GM23338 (cell line): ENCODE data around the gene C6orf89. TPM values are rescaled to one million over a fixed set of nuclear protein-coding genes. Genes with fewer than 3 reads are reported as not detected.

ENCODE experiments used
- ATAC-seq: fragments of 200-7000 bp; cut with Tn5 transposase; 3 replicates; pipeline ENCODE4 v1.9.1; 2020
- DNase-seq: peaks from one replicate; pipeline ENCODE4 v3.0.0-alpha.2; 2015; ENCODE audit warnings: low spot score
- H2AFZ ChIP-seq: fragments of 200-600 bp; sonication (generic); 2 replicates; pipeline ENCODE4 v1.8.0; 2016; ENCODE audit warnings: antibody characterized with exemption, mild to moderate bottlenecking, moderate library complexity
- H3F3A ChIP-seq: fragments of 200-600 bp; sonication (generic); replicated peaks from 2 replicates; pipeline ENCODE4 v1.8.0; 2017; ENCODE audit warnings: antibody characterized with exemption, mixed run types, low read depth
- H3K27ac ChIP-seq: fragments of 200-600 bp; sonication (generic); 2 replicates; pipeline ENCODE4 v1.6.1; 2016; ENCODE audit warnings: low read depth
- H3K27me3 ChIP-seq: fragments of 200-600 bp; sonication (generic); 2 replicates; pipeline ENCODE4 v1.8.0; 2016; ENCODE audit warnings: mild to moderate bottlenecking, mixed run types, moderate library complexity; ENCODE audit not compliant: insufficient read depth
- H3K36me3 ChIP-seq: fragments of 200-600 bp; sonication (generic); 2 replicates; pipeline ENCODE4 v1.8.0; 2016; ENCODE audit warnings: mild to moderate bottlenecking; ENCODE audit not compliant: insufficient read depth
- H3K4me1 ChIP-seq: fragments of 200-600 bp; sonication (generic); 2 replicates; pipeline ENCODE4 v1.8.0; 2016; ENCODE audit warnings: mild to moderate bottlenecking, moderate library complexity; ENCODE audit not compliant: insufficient read depth
- H3K4me2 ChIP-seq: fragments of 200-600 bp; sonication (generic); 2 replicates; pipeline ENCODE4 v1.7.1; 2017; ENCODE audit warnings: mixed run types
- H3K4me3 ChIP-seq: fragments of 200-600 bp; sonication (generic); 2 replicates; pipeline ENCODE4 v1.6.1; 2016; ENCODE audit warnings: mixed run types
- H3K79me2 ChIP-seq: fragments of 200-600 bp; sonication (generic); replicated peaks from 2 replicates; pipeline ENCODE4 v1.8.0; 2017; ENCODE audit warnings: mild to moderate bottlenecking; ENCODE audit not compliant: insufficient read depth
- H3K9me2 ChIP-seq: fragments of 200-600 bp; sonication (generic); 2 replicates; pipeline ENCODE4 v1.8.0; 2017; ENCODE audit not compliant: insufficient read depth
- H4K20me1 ChIP-seq: fragments of 200-600 bp; sonication (generic); replicated peaks from 2 replicates; pipeline ENCODE4 v1.8.0; 2017; ENCODE audit warnings: mild to moderate bottlenecking; ENCODE audit not compliant: insufficient read depth
- H3K27ac Mint-ChIP-seq: 2 replicates; pipeline ENCODE4 v1.8.0; 2020; ENCODE audit warnings: inconsistent platforms, mild to moderate bottlenecking, moderate library complexity, mixed read lengths
- H3K27me3 Mint-ChIP-seq: 3 replicates; pipeline ENCODE4 v1.8.0; 2022; ENCODE audit warnings: low read depth, mild to moderate bottlenecking, moderate library complexity, mixed read lengths, inconsistent platforms; ENCODE audit not compliant: insufficient read depth, poor library complexity
- H3K36me3 Mint-ChIP-seq: 3 replicates; pipeline ENCODE4 v1.8.0; 2021; ENCODE audit warnings: low read depth, mild to moderate bottlenecking, inconsistent platforms, moderate library complexity, mixed read lengths
- H3K4me1 Mint-ChIP-seq: 3 replicates; pipeline ENCODE4 v1.8.0; 2020; ENCODE audit warnings: mild to moderate bottlenecking, inconsistent platforms, mixed read lengths
- H3K4me3 Mint-ChIP-seq: 3 replicates; pipeline ENCODE4 v1.8.0; 2021; ENCODE audit warnings: moderate library complexity, mild to moderate bottlenecking, inconsistent platforms, mixed read lengths
- H3K9me3 Mint-ChIP-seq: 3 replicates; pipeline ENCODE4 v1.8.0; 2020; ENCODE audit warnings: moderate library complexity, mild to moderate bottlenecking, inconsistent platforms, mixed read lengths
- EZH2 ChIP-seq: fragments of 200-600 bp; sonication (generic); IDR thresholded peaks from one replicate; pipeline ENCODE4 v1.8.0; 2017; ENCODE audit warnings: antibody characterized with exemption, mild to moderate bottlenecking, low read depth; ENCODE audit not compliant: unreplicated experiment
- EZH2phosphoT487 ChIP-seq: fragments of 200-600 bp; sonication (generic); IDR thresholded peaks from one replicate; pipeline ENCODE4 v1.8.1; 2018; ENCODE audit warnings: antibody characterized with exemption; ENCODE audit not compliant: unreplicated experiment
- POLR2AphosphoS5 ChIP-seq: IDR thresholded peaks from 2 replicates; pipeline ENCODE4 v1.6.1; 2016; ENCODE audit warnings: antibody characterized with exemption, low read depth
- STAT1 ChIP-seq: IDR thresholded peaks from one replicate; pipeline ENCODE4 v1.6.1; 2016; ENCODE audit warnings: antibody characterized with exemption; ENCODE audit not compliant: unreplicated experiment
- polyA plus RNA-seq: library from polyadenylated mRNA; unstranded; fragments of >200 nt; fragmentation: Nextera tagmentation; extraction: Ambion mirVana; gene quantifications from 2 replicates; pipeline ENCODE4 v1.2.1, GENCODE V29; 2016
- total RNA-seq: library from RNA; depleted of rRNA; stranded (reverse); fragments of >200 nt; shearing (Covaris generic); gene quantifications from 2 replicates; pipeline ENCODE4 v1.2.3, GENCODE V29; 2014
- TF ChIP-seq, protein P1 (sequence below): IDR thresholded peaks from 2 replicates; pipeline ENCODE4 v1.6.1; 2016; ENCODE audit warnings: antibody characterized with exemption
- TF ChIP-seq, protein P2 (sequence below): fragments of 250-450 bp; sonication (Bioruptor Pico); IDR thresholded peaks from 2 replicates; pipeline ENCODE4 v1.5.0; 2020; ENCODE audit warnings: mild to moderate bottlenecking, moderate library complexity
- TF ChIP-seq, protein P3 (sequence below), 2 experiments: fragments of 200-600 bp in 1 of 2; sonication (generic) in 1 of 2; conservative IDR thresholded peaks; 2 replicates each; pipeline versions ENCODE4 v1.5.1 to v1.6.1; 2016 to 2017; ENCODE audit warnings: antibody characterized with exemption in 2 of 2, low read depth in 2 of 2, mild to moderate bottlenecking in 2 of 2, moderate library complexity in 1 of 2

C6orf89 gene
- total and polyA plus RNA-seq, 2 experiments from 2014 or later: 3.7 to 7.9 TPM

DNA sequence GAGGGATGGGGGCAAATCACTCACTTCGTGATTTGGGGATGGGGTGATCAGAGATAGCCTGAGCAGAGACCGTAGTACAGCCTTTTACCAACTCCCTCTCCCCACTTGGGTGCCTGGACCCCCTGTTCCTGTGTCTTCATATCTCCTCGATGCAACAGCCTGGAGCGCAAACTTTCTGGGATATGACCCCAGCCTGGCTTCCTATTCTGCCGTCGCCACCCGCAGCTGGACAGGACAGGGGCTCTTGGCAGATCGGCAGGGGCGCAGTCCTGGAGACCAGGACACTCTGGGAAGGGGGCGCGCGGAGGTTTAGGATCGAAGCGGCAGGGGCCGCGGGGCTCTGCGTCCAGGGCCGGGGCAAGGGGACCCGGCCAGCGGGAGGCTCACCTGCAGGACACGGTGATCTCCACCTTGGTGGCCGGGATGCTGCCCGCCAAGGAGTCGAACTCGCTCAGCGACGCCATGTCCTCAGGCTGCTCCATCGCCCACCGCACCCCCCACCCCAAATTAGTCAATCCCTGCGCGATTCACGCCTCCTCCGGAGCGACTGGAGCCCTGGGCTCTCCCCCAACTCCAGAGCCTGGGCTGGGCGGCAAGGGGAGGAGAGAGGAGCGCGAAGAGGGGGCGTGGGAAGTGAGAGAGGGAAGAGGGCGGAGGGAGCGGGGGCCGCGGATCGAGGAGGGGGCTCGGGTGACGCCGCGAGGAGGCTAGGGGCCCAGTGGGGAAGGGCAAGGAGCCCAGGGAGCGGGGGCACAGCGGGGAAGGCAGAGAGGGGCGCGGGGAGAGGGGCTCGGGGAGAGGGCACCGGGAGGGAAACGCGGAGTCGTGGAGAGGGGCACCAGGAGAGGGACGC, 46.6 kb upstream of the C6orf89 start, which contains the start of gene CPNE5:
TSS of gene CPNE5 (minus strand) at position 549 of the 853 bp plus-strand sequence. CDS start at position 482, 67 bp downstream.
- Histone ChIP-seq H3K9me2 (no peaks in the 10 kb centered on the region), H3K27ac (no peak within 1 kb of the TSS), H3K4me2 (peak within 1 kb of the TSS; percentile 92), H4K20me1 (no peaks in the 10 kb centered on the region), H3K36me3 (no peaks in the 10 kb centered on the region; the same call in 1 of the 2 replicates), H3K79me2 (no peaks in the 10 kb centered on the region), H2AFZ (peak within 1 kb of the TSS; percentile 97), H3K4me1 (peaks cover 9% of the 10 kb centered on the region), H3K27me3 (peaks cover 70% of the 10 kb centered on the region), H3K4me3 (peak within 1 kb of the TSS; percentile 81), H3F3A (no peaks in the 10 kb centered on the region)
- peaks cover 63% of the 10 kb centered on the region for H3K27me3 Mint-ChIP-seq
- peak within 1 kb of the TSS; percentile 85 for H3K4me3 Mint-ChIP-seq
- peak; percentile 8 for TF ChIP-seq EZH2
- TF ChIP-seq, protein P1, sequence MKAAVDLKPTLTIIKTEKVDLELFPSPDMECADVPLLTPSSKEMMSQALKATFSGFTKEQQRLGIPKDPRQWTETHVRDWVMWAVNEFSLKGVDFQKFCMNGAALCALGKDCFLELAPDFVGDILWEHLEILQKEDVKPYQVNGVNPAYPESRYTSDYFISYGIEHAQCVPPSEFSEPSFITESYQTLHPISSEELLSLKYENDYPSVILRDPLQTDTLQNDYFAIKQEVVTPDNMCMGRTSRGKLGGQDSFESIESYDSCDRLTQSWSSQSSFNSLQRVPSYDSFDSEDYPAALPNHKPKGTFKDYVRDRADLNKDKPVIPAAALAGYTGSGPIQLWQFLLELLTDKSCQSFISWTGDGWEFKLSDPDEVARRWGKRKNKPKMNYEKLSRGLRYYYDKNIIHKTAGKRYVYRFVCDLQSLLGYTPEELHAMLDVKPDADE: no peak
- H3K9me3 Mint-ChIP-seq: no peaks in the 10 kb centered on the region
- H3K36me3 Mint-ChIP-seq: no peaks in the 10 kb centered on the region
- peak; percentile 68 for DNase-seq
- peaks cover 21% of the 10 kb centered on the region for H3K4me1 Mint-ChIP-seq
- ATAC-seq: peak; percentile 24
- no peak within 1 kb of the TSS for H3K27ac Mint-ChIP-seq

DNA sequence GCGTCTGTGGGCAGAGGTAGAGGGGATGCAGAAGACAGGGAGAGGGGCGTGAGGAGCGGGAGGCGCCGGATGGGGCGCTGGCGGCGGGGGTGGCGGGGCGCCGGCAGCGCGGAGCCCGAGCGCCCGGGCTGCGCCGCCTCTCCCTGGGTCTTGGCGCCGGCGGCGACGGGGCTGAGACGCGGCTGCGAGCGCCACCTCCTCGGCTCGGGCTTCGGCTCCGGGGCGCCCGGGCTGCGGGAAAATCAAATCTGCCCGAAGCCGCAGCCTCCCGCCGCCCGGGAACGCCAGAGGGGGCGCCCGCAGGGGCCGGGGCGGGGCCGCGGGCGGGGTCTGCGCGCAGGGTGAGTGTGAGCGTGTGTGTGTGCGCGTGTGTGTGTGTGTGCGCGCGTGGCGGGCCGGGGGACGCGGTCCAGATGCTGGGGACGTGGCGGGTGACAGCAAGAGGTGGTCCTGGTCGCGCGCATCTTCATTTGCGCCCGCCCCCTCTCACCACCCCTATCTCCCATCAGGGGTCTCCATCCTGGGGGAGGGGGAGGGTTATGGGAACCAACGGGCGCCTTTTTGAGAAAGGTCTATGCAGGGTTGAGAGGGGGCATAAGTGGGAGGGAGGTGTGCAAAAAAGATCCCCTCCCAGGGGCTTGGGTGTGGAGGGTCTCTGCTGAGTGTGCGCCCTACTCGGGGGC, 45.9 kb upstream of the C6orf89 start:
- ATAC-seq (peak; percentile 37), DNase-seq (peak; percentile 65)
- Histone ChIP-seq H3F3A (no peaks in the 10 kb centered on the region), H4K20me1 (no peaks in the 10 kb centered on the region), H2AFZ (peak overlapping the region; percentile 93), H3K4me3 (peak overlapping the region; percentile 81), H3K27ac (no peak overlapping the region), H3K79me2 (no peaks in the 10 kb centered on the region), H3K4me2 (peak overlapping the region; percentile 92), H3K4me1 (peaks cover 7% of the 10 kb centered on the region), H3K27me3 (peaks cover 70% of the 10 kb centered on the region), H3K9me2 (no peaks in the 10 kb centered on the region), H3K36me3 (no peaks in the 10 kb centered on the region; the same call in 1 of the 2 replicates)
- H3K27me3 Mint-ChIP-seq: peaks cover 61% of the 10 kb centered on the region
- H3K36me3 Mint-ChIP-seq: no peaks in the 10 kb centered on the region
- H3K4me1 Mint-ChIP-seq: peaks cover 21% of the 10 kb centered on the region
- H3K9me3 Mint-ChIP-seq: no peaks in the 10 kb centered on the region
- H3K4me3 Mint-ChIP-seq: peak overlapping the region; percentile 85
- no peak overlapping the region for H3K27ac Mint-ChIP-seq
- TF ChIP-seq, protein P2, sequence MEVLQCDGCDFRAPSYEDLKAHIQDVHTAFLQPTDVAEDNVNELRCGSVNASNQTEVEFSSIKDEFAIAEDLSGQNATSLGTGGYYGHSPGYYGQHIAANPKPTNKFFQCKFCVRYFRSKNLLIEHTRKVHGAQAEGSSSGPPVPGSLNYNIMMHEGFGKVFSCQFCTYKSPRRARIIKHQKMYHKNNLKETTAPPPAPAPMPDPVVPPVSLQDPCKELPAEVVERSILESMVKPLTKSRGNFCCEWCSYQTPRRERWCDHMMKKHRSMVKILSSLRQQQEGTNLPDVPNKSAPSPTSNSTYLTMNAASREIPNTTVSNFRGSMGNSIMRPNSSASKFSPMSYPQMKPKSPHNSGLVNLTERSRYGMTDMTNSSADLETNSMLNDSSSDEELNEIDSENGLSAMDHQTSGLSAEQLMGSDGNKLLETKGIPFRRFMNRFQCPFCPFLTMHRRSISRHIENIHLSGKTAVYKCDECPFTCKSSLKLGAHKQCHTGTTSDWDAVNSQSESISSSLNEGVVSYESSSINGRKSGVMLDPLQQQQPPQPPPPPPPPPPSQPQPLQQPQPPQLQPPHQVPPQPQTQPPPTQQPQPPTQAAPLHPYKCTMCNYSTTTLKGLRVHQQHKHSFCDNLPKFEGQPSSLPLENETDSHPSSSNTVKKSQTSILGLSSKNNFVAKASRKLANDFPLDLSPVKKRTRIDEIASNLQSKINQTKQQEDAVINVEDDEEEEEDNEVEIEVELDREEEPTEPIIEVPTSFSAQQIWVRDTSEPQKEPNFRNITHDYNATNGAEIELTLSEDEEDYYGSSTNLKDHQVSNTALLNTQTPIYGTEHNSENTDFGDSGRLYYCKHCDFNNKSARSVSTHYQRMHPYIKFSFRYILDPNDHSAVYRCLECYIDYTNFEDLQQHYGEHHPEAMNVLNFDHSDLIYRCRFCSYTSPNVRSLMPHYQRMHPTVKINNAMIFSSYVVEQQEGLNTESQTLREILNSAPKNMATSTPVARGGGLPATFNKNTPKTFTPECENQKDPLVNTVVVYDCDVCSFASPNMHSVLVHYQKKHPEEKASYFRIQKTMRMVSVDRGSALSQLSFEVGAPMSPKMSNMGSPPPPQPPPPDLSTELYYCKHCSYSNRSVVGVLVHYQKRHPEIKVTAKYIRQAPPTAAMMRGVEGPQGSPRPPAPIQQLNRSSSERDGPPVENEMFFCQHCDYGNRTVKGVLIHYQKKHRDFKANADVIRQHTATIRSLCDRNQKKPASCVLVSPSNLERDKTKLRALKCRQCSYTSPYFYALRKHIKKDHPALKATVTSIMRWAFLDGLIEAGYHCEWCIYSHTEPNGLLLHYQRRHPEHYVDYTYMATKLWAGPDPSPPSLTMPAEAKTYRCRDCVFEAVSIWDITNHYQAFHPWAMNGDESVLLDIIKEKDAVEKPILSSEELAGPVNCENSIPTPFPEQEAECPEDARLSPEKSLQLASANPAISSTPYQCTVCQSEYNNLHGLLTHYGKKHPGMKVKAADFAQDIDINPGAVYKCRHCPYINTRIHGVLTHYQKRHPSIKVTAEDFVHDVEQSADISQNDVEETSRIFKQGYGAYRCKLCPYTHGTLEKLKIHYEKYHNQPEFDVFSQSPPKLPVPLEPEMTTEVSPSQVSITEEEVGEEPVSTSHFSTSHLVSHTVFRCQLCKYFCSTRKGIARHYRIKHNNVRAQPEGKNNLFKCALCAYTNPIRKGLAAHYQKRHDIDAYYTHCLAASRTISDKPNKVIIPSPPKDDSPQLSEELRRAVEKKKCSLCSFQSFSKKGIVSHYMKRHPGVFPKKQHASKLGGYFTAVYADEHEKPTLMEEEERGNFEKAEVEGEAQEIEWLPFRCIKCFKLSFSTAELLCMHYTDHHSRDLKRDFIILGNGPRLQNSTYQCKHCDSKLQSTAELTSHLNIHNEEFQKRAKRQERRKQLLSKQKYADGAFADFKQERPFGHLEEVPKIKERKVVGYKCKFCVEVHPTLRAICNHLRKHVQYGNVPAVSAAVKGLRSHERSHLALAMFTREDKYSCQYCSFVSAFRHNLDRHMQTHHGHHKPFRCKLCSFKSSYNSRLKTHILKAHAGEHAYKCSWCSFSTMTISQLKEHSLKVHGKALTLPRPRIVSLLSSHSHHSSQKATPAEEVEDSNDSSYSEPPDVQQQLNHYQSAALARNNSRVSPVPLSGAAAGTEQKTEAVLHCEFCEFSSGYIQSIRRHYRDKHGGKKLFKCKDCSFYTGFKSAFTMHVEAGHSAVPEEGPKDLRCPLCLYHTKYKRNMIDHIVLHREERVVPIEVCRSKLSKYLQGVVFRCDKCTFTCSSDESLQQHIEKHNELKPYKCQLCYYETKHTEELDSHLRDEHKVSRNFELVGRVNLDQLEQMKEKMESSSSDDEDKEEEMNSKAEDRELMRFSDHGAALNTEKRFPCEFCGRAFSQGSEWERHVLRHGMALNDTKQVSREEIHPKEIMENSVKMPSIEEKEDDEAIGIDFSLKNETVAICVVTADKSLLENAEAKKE (CRISPR knock-in tag): no peak
- TF ChIP-seq POLR2AphosphoS5 (no peak), EZH2 (peak; percentile 18), STAT1 (no peak), EZH2phosphoT487 (no peak)
- TF ChIP-seq, protein P3, sequence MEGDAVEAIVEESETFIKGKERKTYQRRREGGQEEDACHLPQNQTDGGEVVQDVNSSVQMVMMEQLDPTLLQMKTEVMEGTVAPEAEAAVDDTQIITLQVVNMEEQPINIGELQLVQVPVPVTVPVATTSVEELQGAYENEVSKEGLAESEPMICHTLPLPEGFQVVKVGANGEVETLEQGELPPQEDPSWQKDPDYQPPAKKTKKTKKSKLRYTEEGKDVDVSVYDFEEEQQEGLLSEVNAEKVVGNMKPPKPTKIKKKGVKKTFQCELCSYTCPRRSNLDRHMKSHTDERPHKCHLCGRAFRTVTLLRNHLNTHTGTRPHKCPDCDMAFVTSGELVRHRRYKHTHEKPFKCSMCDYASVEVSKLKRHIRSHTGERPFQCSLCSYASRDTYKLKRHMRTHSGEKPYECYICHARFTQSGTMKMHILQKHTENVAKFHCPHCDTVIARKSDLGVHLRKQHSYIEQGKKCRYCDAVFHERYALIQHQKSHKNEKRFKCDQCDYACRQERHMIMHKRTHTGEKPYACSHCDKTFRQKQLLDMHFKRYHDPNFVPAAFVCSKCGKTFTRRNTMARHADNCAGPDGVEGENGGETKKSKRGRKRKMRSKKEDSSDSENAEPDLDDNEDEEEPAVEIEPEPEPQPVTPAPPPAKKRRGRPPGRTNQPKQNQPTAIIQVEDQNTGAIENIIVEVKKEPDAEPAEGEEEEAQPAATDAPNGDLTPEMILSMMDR (conservative IDR thresholded peaks at IDR 0.05; ENCODE audit: low read depth in 2 of 2): peak; percentile 16 to 30; a peak in 2 of 4 replicates
- TF ChIP-seq, protein P1: no peak
